Memory B cell (primary cell): ENCODE data around the gene SHH.
"Not testable (repeated sequence)": the region's sequence is repeated elsewhere in the genome, so short reads cannot be mapped to it uniquely, and the experiment has no call there.

Experiments
- ATAC-seq: fragments of 150-1000 bp; cut with Tn5 transposase; 2 replicates; pipeline ENCODE4 v1.10.0; 2021; ENCODE audit warnings: low read depth, mild to moderate bottlenecking, moderate library complexity
- DNase-seq, 2 donors: peaks; one replicate each; pipeline ENCODE4 v3.0.0; 2022; ENCODE audit warnings: low spot score in 2 of 2
- H3K27ac Mint-ChIP-seq: one replicate; pipeline ENCODE4 v1.8.0; 2022; ENCODE audit warnings: mild to moderate bottlenecking, moderate library complexity, mixed read lengths
- H3K27me3 Mint-ChIP-seq: one replicate; pipeline ENCODE4 v1.8.0; 2022; ENCODE audit warnings: mixed read lengths
- H3K36me3 Mint-ChIP-seq: one replicate; pipeline ENCODE4 v1.8.0; 2022; ENCODE audit warnings: mild to moderate bottlenecking, mixed read lengths
- H3K4me1 Mint-ChIP-seq: one replicate; pipeline ENCODE4 v1.8.0; 2022; ENCODE audit warnings: mixed read lengths
- H3K4me3 Mint-ChIP-seq: one replicate; pipeline ENCODE4 v1.8.0; 2022; ENCODE audit warnings: mild to moderate bottlenecking, moderate library complexity, mixed read lengths
- H3K9me3 Mint-ChIP-seq: one replicate; pipeline ENCODE4 v1.8.0; 2022; ENCODE audit warnings: mixed read lengths

The SHH gene

DNA sequence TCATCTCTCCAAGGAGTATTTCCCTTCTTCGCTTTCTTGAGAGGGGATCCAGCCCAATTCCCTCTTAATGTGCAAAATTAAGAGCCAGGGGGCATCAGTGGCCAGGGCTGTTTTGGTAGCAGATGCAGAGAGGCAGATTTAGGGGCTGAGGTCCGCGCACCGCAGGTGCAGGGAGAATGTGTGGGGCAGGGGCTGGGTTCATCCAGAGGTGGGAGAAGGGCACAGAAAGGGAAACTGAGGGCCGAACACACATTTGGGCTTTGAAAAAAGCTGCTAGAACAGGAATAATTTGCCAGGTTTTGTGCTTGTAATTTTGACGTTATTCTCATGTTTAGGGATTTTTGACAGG lies 6.5 kb upstream of the SHH start:
- Mint-ChIP-seq H3K9me3 (no peaks in the 10 kb centered on the region), H3K4me1 (peaks cover 5% of the 10 kb centered on the region), H3K27me3 (peaks cover 28% of the 10 kb centered on the region), H3K27ac (no peak overlapping the region), H3K4me3 (no peak overlapping the region), H3K36me3 (no peaks in the 10 kb centered on the region)
- ATAC-seq = no peak
- no peak for DNase-seq

DNA sequence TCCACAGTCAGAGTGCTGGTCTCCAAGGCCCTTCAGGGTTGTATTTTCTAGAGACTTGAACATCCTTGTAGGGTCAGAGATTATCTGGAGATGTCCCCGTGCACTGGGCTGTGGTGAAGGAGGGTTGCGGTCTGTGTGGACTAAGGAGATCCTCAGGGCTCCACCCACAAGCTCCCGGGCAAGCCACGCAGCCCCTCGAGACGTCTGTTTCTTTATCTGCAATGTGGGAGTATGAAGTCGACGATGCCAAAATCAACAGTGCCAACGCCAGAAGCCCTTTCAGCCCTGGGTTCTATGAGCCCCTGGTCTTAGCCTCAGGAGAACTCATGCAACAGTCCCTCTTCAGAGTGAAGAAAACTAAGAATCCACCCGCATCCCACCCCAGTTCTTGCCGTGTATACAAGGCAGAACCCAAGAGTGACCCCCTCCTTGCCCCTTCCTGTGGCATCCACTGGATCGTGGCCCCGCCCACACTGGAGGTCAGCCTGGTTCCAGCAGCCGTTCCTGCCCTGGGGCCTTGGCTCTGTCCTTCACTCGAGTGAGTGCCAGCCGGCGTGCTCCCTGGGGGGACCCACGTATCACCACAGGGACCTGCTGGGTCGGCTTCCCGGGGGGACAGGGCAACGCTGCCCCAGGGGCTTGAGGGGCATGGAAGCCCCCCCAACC lies 6.0 kb upstream of the SHH start:
- Mint-ChIP-seq H3K4me3 (no peak overlapping the region), H3K36me3 (no peaks in the 10 kb centered on the region), H3K9me3 (no peaks in the 10 kb centered on the region), H3K27me3 (peaks cover 30% of the 10 kb centered on the region), H3K27ac (no peak overlapping the region), H3K4me1 (peaks cover 5% of the 10 kb centered on the region)
- ATAC-seq (no peak), DNase-seq (no peak)

DNA sequence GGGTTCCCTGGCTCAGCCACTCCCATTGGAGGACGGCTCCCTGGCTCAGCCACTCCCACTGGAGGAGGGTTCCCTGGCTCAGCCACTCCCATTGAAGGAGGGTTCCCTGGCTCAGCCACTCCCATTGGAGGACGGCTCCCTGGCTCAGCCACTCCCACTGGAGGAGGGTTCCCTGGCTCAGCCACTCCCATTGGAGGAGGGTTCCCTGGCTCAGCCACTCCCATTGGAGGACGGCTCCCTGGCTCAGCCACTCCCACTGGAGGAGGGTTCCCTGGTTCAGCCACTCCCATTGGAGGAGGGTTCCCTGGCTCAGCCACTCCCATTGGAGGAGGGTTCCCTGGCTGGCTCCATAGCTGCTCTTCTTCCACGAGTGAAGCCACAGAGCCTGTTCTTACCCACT lies 5.3 kb upstream of the SHH start:
- H3K27me3 Mint-ChIP-seq = peaks cover 30% of the 10 kb centered on the region
- H3K9me3 Mint-ChIP-seq, DNase-seq, ATAC-seq, H3K4me3 Mint-ChIP-seq, H3K27ac Mint-ChIP-seq, H3K36me3 Mint-ChIP-seq, H3K4me1 Mint-ChIP-seq: not testable (repeated sequence)

DNA sequence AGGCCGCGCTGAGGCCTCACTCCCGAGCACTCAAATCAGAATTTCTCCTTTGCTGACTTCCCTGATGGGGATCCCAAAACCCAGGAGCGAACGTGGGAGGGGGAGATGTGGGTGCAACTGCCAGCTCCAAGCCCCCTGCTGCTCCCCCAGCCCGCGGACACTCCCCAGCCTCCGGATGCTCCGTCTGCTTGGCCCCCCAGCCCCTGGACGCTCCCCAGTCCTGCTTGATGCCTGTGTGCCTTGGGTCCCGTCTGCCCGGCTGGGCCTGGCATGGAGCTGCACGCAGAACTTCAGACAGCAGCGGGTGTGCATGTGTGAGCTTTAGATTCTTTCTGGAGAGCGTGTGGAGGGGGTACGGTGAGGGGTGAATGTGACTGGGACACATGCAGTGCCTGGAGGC lies 4.7 kb upstream of the SHH start:
- Mint-ChIP-seq H3K27me3 (peaks cover 29% of the 10 kb centered on the region), H3K4me1 (peaks cover 7% of the 10 kb centered on the region), H3K36me3 (no peaks in the 10 kb centered on the region), H3K27ac (no peak overlapping the region), H3K9me3 (no peaks in the 10 kb centered on the region), H3K4me3 (no peak overlapping the region)
- no peak for ATAC-seq
- no peak for DNase-seq

DNA sequence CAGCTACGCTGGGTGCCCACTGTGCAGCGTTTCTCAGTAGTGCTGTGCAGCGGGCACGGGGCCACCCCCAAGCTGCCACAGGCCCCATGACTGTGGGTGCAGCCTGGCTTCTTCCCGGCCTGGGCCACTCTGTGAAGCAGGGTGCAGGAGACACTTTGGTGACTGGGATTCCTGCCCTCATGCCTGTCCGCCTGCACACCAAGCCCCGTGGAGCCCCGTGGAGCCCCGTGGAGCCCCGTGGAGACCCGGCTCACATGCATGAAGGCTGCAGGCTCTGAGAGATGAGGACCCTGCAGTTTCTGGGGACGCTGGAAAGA lies 3.9 kb upstream of the SHH start:
- Mint-ChIP-seq H3K9me3 (no peaks in the 10 kb centered on the region), H3K4me1 (peaks cover 11% of the 10 kb centered on the region), H3K27ac (no peak overlapping the region), H3K4me3 (no peak overlapping the region), H3K36me3 (no peaks in the 10 kb centered on the region), H3K27me3 (peaks cover 32% of the 10 kb centered on the region)
- DNase-seq (no peak), ATAC-seq (no peak)

DNA sequence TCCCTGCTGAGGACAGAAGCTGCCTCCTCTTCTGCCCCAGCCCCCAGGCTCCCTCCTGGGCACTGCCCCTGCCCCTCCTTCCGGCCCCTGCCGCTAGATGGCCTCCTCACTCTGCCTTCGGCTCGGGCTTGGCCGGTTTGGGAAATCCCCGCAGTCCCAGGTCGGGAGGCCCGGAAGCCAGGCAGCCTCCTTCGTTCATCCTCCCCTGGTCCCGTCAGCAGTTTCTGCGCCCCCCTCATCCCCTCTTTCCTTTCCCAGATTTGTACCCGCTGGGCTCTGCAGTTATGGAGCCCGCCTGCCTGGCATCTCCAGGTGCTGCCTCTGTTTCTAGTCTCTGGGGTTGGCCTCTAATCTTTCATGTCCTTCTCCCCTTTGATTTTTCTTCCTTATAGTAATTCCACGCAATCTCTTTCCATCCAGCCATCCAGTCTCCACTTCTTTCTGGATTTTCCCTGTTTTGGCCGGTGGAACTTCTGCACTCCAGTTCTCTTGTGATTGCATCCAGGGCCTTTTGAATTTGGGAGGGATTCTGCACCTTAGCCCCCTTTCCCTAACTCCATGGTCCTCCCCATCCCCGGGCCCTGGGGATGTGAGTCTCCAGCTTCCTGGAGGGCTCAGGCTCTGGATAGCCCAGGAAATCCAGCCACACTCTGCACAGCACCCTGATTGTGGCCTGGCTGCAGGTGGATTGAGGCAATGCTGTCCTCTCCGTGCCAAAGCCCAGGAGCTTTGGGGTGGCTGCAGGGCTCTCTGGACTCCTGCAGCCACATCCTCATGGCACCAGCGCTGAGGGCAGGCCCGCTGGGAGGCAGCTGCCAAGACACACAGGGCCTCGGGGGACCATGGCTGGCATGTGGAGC lies 3.3 kb upstream of the SHH start:
- H3K4me1 Mint-ChIP-seq = peaks cover 13% of the 10 kb centered on the region
- H3K36me3 Mint-ChIP-seq = no peaks in the 10 kb centered on the region
- ATAC-seq = peak; percentile 79
- H3K27me3 Mint-ChIP-seq = peaks cover 33% of the 10 kb centered on the region
- peak; percentile 31 to 51 for DNase-seq
- no peaks in the 10 kb centered on the region for H3K9me3 Mint-ChIP-seq
- H3K27ac Mint-ChIP-seq = peak overlapping the region; percentile 48
- H3K4me3 Mint-ChIP-seq = peak overlapping the region; percentile 59

DNA sequence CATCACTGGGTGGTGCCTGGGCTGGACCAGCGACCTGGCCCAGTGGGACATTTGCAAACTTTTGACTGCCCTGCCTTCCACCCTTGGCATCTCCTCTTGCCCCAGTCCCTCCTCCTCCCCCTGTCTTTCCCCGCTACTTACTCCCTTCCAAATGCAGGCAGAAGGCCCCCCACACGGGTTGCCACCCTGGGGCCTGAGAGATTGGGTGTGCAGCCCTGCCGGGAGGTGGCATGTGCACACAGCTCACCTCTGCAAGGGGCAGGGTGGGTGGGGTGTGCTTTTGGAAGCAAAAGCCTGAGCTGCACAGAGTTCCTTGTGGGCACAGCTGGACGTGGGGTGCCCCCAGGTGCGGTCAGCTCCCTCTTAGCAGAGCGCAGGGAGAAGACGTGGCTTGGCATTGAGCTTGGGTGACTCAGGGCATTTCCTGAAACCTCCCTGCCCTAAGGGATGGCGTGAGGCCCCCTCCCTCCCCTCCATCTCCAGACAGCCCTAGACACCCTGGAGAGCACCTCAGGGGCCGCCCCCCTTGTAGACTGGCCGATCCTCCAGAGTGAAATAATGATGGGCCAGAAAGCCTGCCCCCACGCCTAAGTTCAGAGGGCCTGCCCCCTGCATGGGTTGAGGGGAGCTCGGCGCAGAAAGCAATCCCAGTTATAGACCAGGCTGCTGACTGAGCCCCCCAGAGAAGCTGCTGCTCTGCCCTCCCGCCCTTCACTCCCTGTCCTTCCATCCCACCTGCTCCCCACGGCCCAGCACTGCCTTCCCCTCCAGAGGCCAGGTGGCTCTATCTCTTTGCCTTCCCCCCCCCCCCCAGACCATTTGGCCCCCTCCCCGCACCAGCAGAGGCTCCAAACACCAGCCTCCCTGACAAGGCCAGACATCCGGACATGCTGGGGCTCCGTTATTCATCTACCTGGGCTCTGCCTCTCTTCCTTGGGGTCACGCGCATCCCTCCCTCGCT lies 2.3 kb upstream of the SHH start:
- no peak for DNase-seq
- Mint-ChIP-seq H3K4me1 (peaks cover 13% of the 10 kb centered on the region), H3K4me3 (no peak overlapping the region), H3K27ac (no peak overlapping the region), H3K9me3 (no peaks in the 10 kb centered on the region), H3K36me3 (no peaks in the 10 kb centered on the region), H3K27me3 (peaks cover 33% of the 10 kb centered on the region)
- no peak for ATAC-seq

DNA sequence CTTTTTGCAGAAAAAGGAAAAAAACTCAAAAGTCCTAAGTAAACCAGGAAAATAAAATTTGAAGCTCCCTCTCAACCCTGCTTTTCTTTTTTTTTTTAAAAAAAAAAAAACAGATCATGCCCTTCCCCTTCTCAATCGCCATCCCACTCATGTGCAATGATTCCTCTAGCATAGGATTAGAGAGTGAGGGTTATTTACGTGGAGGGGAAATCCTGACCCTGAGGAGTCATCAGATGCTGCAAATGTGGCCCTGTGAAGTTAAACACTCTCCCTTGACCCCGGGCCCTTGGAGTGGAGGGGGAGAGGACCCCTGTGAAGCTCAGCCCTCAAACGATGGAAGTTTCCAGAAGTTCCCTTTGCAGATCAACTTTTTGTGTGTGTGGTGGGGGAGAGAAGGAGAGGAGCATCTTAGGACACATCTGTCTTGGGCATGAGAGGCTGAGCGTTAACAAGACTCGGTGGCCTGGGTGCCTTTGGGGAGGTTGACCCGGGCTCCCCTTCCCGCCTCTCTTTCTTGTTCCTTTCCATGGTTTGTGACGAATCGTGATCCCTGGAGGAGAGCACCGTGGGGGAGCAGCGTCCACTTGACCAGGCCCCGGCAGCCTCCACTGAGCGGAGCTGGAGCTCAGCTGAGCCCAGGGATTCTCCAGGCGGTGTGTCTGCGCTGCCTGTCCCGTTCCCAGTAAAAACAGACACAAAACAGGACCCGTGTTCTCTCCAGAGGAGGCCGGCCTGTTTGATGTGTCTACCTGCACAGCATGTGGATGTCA lies 1.5 kb upstream of the SHH start:
- no peak for ATAC-seq
- no peaks in the 10 kb centered on the region for H3K36me3 Mint-ChIP-seq
- no peak for DNase-seq
- peaks cover 34% of the 10 kb centered on the region for H3K27me3 Mint-ChIP-seq
- no peak overlapping the region for H3K27ac Mint-ChIP-seq
- peaks cover 17% of the 10 kb centered on the region for H3K4me1 Mint-ChIP-seq
- no peaks in the 10 kb centered on the region for H3K9me3 Mint-ChIP-seq
- no peak overlapping the region for H3K4me3 Mint-ChIP-seq

DNA sequence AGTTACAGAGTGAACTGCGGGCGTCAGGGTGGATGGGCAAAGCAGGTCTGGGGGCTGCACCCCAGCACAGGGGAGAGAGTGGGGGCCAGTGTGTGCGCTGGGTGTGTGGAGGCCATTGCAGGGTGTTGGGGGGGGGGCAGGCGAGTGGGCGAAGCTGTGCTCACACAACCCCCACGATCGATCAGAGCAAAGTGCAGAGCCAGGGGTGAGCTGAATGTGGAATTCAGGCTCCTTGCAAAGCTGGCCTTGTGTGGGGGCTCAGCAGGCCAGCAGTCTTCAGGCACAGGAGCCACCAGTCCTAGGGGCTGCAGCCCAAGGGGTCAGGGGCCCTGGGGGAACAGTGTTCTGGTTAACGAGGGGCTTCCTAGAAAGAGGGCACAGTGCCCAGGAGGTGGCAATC lies 862 bp upstream of the SHH start:
- Mint-ChIP-seq H3K4me1 (peaks cover 18% of the 10 kb centered on the region), H3K27me3 (peaks cover 33% of the 10 kb centered on the region), H3K4me3 (no peak overlapping the region), H3K9me3 (no peaks in the 10 kb centered on the region), H3K27ac (peak overlapping the region; percentile 10), H3K36me3 (no peaks in the 10 kb centered on the region)
- no peak for ATAC-seq
- no peak for DNase-seq

DNA sequence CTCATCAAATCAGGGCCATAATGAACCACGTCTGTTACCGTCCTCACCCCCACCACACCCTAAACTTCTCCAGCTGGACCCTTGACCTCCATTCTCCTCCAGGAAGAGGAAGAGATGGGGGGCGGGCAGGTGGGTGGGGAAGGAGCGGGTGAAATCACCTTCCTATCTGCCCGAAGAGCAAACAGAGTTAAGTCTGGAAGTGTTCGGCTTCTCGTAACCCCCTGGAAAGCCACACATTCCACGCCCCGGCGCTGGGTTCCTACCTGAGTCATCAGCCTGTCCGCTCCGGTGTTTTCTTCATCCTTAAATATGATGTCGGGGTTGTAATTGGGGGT lies 736 bp downstream of the SHH start:
- DNase-seq (no peak), ATAC-seq (no peak)
- Mint-ChIP-seq H3K9me3 (no peaks in the 10 kb centered on the region), H3K36me3 (no peaks in the 10 kb centered on the region), H3K27me3 (peaks cover 37% of the 10 kb centered on the region), H3K4me1 (peaks cover 23% of the 10 kb centered on the region), H3K4me3 (no peak overlapping the region), H3K27ac (no peak overlapping the region)

DNA sequence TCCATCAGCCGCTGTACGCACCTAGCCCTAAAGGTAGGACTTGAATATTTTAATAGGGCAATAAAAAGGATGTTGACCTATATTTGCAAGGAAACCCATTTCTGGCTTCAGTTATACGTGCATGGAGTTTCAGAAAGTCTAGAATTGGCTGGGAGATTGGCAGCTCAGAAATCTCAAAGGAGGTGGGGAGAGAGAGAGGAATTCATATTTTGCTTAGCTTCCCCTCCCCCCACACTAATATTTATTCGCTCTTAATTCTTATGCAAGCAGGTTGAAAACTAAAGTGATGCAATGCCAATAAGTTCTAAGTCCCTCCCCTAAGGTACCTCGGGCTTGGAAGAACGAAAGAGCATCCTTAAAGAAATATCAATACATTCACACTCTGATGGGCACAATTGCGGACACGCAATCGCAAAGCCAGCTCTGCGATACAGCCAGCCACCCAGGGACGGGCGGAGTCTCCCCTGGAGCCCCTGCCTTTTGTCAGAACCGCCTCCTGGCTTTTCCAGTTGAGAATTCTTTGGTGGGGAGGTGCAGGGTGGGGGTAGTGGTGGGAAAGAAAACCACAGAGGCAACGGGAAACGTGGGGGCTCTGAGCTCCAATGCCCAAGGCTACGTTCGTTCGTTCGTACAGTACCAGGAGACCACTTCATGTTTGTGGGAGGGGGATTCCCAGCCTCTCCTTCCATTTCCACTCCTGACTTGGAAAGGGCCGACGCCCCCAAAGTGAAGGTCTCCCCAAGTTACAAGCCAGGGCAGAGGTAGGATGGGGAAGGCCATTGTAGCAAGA lies 1.3 kb downstream of the SHH start:
- peaks cover 36% of the 10 kb centered on the region for H3K27me3 Mint-ChIP-seq
- no peaks in the 10 kb centered on the region for H3K9me3 Mint-ChIP-seq
- ATAC-seq = no peak
- no peak overlapping the region for H3K4me3 Mint-ChIP-seq
- peaks cover 23% of the 10 kb centered on the region for H3K4me1 Mint-ChIP-seq
- H3K36me3 Mint-ChIP-seq = no peaks in the 10 kb centered on the region
- DNase-seq = no peak
- H3K27ac Mint-ChIP-seq = no peak overlapping the region

DNA sequence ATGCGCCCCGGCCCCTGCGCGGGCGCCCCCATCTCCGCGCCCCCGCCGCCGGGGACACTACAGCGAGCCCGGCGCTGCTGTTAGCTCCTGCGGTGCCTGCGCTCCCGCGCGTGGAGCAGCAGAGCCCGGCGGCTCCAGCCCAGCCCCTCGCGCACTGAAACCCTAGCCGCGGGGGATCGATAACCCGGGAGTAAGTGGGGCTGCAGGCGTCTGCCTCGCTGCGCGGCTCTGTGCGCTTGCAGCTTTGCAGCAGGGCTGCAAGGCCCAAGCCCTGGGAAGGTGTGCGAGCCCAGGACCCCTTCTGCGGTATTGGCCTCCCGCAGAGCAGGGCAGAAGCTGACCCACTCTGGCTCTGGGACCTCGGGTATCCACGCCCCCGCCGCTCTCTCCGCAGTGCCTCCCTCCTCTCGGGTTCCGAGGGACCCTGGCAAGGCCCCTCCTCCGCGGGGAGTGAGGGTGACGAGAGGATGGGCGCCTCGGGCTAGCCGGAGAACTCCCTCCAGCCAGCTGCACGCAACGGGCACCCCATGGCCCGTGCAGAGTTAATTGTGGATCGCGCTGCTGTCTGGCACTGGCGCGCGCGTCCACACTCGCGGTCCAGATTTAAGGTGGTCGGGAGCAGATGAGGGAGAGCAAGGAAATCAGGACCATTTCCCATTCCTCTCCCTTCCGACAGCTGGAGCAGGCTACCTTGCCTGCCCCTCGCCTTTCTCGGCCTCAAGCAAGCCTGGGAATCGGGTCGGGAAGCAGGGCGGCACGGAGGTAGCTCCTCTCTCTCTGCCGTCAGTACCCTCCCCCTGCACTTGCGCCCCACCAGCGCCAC lies 2.1 kb downstream of the SHH start:
- Mint-ChIP-seq H3K4me3 (no peak overlapping the region), H3K27me3 (peaks cover 30% of the 10 kb centered on the region), H3K36me3 (no peaks in the 10 kb centered on the region), H3K9me3 (no peaks in the 10 kb centered on the region), H3K27ac (no peak overlapping the region), H3K4me1 (peaks cover 18% of the 10 kb centered on the region)
- ATAC-seq (no peak), DNase-seq (no peak)
